Measurements from ENCODE around the gene ARHGAP26.

Gene ARHGAP26

DNA sequence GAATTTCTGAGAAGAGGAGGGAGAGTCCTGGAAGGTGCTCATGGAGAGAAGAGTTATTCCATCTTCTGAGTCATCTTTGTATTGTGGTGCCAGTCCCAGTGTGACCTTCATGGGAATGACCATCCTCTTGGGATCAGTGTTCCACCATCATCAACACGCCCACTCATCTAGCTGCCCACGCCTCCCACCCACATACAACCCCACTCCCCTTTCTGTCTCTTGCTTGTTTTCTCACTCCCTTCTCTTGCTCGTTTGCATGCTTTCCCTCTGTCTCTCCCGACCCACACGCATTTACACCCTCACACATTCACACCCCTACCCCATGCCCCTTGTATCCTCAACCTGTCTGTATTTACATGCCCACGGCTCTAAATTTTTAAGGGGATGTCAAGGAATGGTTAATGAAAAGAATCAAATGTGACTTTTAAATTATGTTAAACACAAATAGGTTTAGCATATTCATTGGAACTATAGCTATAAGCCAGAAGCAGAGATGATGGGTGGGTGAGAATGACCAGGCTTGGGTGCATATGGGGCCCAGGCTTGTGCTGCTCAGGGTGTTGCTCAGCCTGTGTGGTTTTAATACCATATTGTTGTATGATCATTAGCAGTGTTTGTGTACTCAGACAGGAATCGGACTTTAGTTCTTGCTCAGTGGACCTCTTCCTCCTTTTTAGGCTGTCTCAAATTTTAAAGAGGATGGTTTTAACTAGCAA, 160.4 kb downstream of the ARHGAP26 start:
- TF ChIP-seq SUZ12 (IDR thresholded peaks at IDR 0.05; ENCODE audit: extremely low read depth, insufficient read depth, insufficient read length): no peak
- no peak for TF ChIP-seq ZNF274 (IDR thresholded peaks at IDR 0.05; ENCODE audit: low read depth, low read length)
- no peak for TF ChIP-seq YY1 (IDR thresholded peaks at IDR 0.05; ENCODE audit: insufficient read depth, insufficient read length)
- H3K9ac ChIP-seq (ENCODE audit: insufficient read length, low read depth): no peak overlapping the region
- H3K4me3 ChIP-seq (ENCODE audit: insufficient read length, low read depth): no peak overlapping the region
- H3K4me1 ChIP-seq (ENCODE audit: insufficient read depth, insufficient read length): no peaks in the 10 kb centered on the region
- H3K9me3 ChIP-seq (ENCODE audit: insufficient read depth, low read length): no peaks in the 10 kb centered on the region
- DNase-seq (ENCODE audit: low read depth, low spot score): no peak
- H3K27me3 ChIP-seq (ENCODE audit: insufficient read depth, insufficient read length): no peaks in the 10 kb centered on the region
- H3K36me3 ChIP-seq (ENCODE audit: insufficient read depth, insufficient read length, low read length): no peaks in the 10 kb centered on the region

DNA sequence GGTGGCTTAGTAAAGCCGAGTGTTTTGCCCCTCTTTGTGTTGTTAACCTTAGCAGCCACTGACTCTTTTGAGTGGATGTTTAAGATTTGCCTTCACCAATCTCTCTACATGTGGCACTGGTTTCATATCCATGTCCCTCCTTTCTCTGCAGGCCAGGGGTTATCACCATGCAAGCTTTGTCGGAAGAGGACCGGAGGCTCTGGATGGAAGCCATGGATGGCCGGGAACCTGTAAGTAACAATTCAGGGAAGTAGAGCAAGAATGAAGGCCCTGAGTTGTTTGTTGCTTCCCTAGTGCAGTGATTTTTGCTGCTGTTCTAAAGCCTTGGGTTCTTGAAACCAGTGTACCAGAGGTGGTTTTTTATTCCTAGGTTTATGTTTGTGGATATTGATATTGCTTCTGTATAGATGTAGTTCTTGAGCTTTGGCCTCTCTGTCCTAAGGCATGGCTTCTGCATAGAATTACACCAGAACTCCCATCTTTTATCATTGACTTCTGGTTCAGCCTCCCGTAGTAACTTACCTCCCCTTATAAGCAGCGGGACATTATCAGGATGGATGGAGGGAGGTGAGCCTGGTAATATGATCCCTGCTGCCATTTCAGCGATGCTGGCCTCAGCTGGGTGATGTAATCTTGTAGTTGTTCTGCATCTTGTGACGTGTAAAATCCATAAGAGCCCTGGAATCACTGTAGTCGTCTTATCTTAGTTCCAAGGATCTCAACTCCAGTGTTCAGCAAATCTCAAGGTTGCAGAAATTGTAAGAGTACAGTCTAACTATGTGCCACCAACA, 161.9 kb downstream of the ARHGAP26 start:
- H3K4me1 ChIP-seq (ENCODE audit: insufficient read depth, insufficient read length): no peaks in the 10 kb centered on the region
- no peak for TF ChIP-seq SUZ12 (IDR thresholded peaks at IDR 0.05; ENCODE audit: extremely low read depth, insufficient read depth, insufficient read length)
- no peak for TF ChIP-seq ZNF274 (IDR thresholded peaks at IDR 0.05; ENCODE audit: low read depth, low read length)
- no peak for TF ChIP-seq YY1 (IDR thresholded peaks at IDR 0.05; ENCODE audit: insufficient read depth, insufficient read length)
- DNase-seq (ENCODE audit: low read depth, low spot score): no peak
- no peak overlapping the region for H3K9ac ChIP-seq (ENCODE audit: insufficient read length, low read depth)
- H3K9me3 ChIP-seq (ENCODE audit: insufficient read depth, low read length): no peaks in the 10 kb centered on the region
- no peak overlapping the region for H3K4me3 ChIP-seq (ENCODE audit: insufficient read length, low read depth)
- no peaks in the 10 kb centered on the region for H3K36me3 ChIP-seq (ENCODE audit: insufficient read depth, insufficient read length, low read length)
- no peaks in the 10 kb centered on the region for H3K27me3 ChIP-seq (ENCODE audit: insufficient read depth, insufficient read length)

DNA sequence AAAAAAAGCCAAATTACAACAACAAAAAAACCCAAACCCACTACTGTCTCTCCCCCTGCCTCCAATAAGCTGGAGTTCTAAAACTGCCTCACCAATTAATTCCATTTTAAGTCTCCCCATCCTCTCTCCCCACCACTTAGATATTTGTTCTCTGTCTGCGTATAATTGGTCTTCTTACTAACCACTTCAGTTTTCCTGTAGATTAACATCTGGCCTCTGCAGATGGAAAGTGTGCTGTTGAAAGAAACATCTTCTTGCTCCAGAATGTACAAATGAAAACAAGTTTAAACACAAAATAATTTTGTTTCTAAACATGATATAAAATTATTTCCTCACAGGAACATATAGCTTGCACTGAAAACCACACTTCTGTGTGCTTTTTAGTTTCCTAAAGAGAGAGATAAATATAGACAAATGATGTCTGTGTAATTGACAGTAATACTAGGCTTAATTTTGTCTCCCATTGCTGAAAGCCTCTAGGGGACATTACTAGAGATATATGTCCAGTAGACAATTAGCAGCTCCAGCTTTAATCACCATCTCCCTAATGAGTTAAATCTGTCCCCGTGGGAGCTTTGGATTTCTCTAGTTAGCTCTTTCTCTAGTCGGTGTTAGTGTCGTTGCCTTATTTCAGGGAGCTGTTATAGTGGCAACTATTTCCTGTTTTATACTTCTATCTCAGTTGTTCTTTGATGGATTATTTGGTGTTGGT, 164.0 kb downstream of the ARHGAP26 start:
- Histone ChIP-seq H3K36me3 (ENCODE audit: insufficient read depth, insufficient read length, low read length) (no peaks in the 10 kb centered on the region), H3K4me1 (ENCODE audit: insufficient read depth, insufficient read length) (no peaks in the 10 kb centered on the region), H3K4me3 (ENCODE audit: insufficient read length, low read depth) (no peak overlapping the region), H3K9ac (ENCODE audit: insufficient read length, low read depth) (no peak overlapping the region), H3K27me3 (ENCODE audit: insufficient read depth, insufficient read length) (no peaks in the 10 kb centered on the region), H3K9me3 (ENCODE audit: insufficient read depth, low read length) (no peaks in the 10 kb centered on the region)
- TF ChIP-seq ZNF274 (IDR thresholded peaks at IDR 0.05; ENCODE audit: low read depth, low read length) (no peak), SUZ12 (IDR thresholded peaks at IDR 0.05; ENCODE audit: extremely low read depth, insufficient read depth, insufficient read length) (no peak), YY1 (IDR thresholded peaks at IDR 0.05; ENCODE audit: insufficient read depth, insufficient read length) (no peak)
- DNase-seq (ENCODE audit: low read depth, low spot score): no peak

DNA sequence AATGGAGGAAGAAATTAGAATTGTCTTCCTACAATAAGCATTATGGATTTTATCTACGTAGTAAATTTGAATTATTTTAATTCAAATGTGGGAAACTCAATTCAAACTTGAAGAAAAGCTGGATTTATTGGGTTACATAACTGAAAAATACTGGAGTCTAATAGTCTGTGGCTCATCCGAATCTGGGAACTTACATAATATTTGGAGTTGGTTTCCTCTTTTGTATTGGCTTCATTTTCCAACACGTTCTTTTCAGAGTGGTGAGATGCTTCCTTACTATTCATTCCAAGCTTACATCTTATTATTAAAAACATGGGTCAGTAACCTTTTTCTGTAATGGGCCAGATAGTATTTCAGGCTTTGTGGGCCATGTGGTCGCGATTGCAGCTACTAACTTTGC, 164.8 kb downstream of the ARHGAP26 start:
- Histone ChIP-seq H3K27me3 (ENCODE audit: insufficient read depth, insufficient read length) (no peaks in the 10 kb centered on the region), H3K9me3 (ENCODE audit: insufficient read depth, low read length) (no peaks in the 10 kb centered on the region), H3K9ac (ENCODE audit: insufficient read length, low read depth) (no peak overlapping the region), H3K36me3 (ENCODE audit: insufficient read depth, insufficient read length, low read length) (no peaks in the 10 kb centered on the region), H3K4me3 (ENCODE audit: insufficient read length, low read depth) (no peak overlapping the region), H3K4me1 (ENCODE audit: insufficient read depth, insufficient read length) (no peaks in the 10 kb centered on the region)
- DNase-seq (ENCODE audit: low read depth, low spot score): no peak
- TF ChIP-seq YY1 (IDR thresholded peaks at IDR 0.05; ENCODE audit: insufficient read depth, insufficient read length) (no peak), ZNF274 (IDR thresholded peaks at IDR 0.05; ENCODE audit: low read depth, low read length) (no peak), SUZ12 (IDR thresholded peaks at IDR 0.05; ENCODE audit: extremely low read depth, insufficient read depth, insufficient read length) (no peak)

DNA sequence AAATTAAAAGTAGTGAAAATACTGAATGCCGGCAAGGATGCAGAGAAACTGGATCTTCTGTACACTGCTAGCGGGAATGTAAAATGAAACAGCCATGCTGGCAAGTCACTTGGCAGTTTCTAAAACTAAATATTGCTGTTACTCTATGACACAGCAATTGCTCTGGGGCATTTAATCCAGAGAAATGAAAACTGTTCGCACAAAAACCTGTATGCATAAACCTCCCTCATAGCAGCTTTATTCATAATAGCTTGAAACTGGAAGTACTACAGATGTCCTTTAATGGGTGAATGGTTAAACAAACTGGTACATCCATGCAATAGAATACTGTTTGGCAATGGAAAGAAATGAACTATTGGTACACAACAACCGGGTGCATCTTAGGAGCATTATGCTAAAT, 167.2 kb downstream of the ARHGAP26 start:
- TF ChIP-seq YY1 (IDR thresholded peaks at IDR 0.05; ENCODE audit: insufficient read depth, insufficient read length) (no peak), ZNF274 (IDR thresholded peaks at IDR 0.05; ENCODE audit: low read depth, low read length) (no peak), SUZ12 (IDR thresholded peaks at IDR 0.05; ENCODE audit: extremely low read depth, insufficient read depth, insufficient read length) (no peak)

GRCh38 chr5:142938266-142938880, 168.2 kb downstream of the ARHGAP26 start:
- no peaks in the 10 kb centered on the region for H3K36me3 ChIP-seq (ENCODE audit: insufficient read depth, insufficient read length, low read length)
- H3K27me3 ChIP-seq (ENCODE audit: insufficient read depth, insufficient read length): no peaks in the 10 kb centered on the region
- TF ChIP-seq YY1 (IDR thresholded peaks at IDR 0.05; ENCODE audit: insufficient read depth, insufficient read length) (no peak), ZNF274 (IDR thresholded peaks at IDR 0.05; ENCODE audit: low read depth, low read length) (no peak), SUZ12 (IDR thresholded peaks at IDR 0.05; ENCODE audit: extremely low read depth, insufficient read depth, insufficient read length) (no peak)
- no peaks in the 10 kb centered on the region for H3K4me1 ChIP-seq (ENCODE audit: insufficient read depth, insufficient read length)
- no peak overlapping the region for H3K4me3 ChIP-seq (ENCODE audit: insufficient read length, low read depth)
- no peak for DNase-seq (ENCODE audit: low read depth, low spot score)
- no peak overlapping the region for H3K9ac ChIP-seq (ENCODE audit: insufficient read length, low read depth)
- no peaks in the 10 kb centered on the region for H3K9me3 ChIP-seq (ENCODE audit: insufficient read depth, low read length)

More for the DNA sequence above, 167.2 kb downstream of the ARHGAP26 start:
- Histone ChIP-seq H3K27me3 (ENCODE audit: insufficient read depth, insufficient read length) (no peaks in the 10 kb centered on the region), H3K9ac (ENCODE audit: insufficient read length, low read depth) (no peak overlapping the region), H3K4me3 (ENCODE audit: insufficient read length, low read depth) (no peak overlapping the region), H3K9me3 (ENCODE audit: insufficient read depth, low read length) (no peaks in the 10 kb centered on the region), H3K36me3 (ENCODE audit: insufficient read depth, insufficient read length, low read length) (no peaks in the 10 kb centered on the region), H3K4me1 (ENCODE audit: insufficient read depth, insufficient read length) (no peaks in the 10 kb centered on the region)
- no peak for DNase-seq (ENCODE audit: low read depth, low spot score)

Data from NT2/D1 (cell line).